Measurements from ENCODE around the gene CLASP1. TPM values are rescaled to one million over a fixed set of nuclear protein-coding genes. Genes with fewer than 3 reads are reported as not detected.
"Not testable (repeated sequence)": the region's sequence is repeated elsewhere in the genome, so short reads cannot be mapped to it uniquely, and the experiment has no call there.

The CLASP1 gene
- polyA plus RNA-seq, 1 experiment = 12.8 TPM

DNA sequence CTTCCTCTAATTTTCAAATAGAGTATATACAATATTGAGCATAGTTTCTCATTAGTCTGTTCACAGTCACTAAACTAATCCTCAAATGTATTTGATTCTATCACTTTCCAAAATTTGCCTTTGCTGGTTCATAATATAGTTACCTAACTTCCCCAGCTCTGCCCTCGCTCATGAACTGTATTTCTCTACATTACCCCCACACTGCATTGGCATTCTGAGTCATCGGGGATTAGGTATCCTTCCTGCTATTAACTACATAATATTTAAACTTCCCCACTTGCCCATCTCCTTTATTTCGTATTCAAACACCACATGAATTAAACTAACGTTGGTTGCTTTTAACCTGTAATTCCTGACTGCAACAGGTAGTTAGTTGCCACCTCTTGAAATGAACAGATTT, 14.8 kb upstream of the CLASP1 start:
- ChIA-PET POLR2A (no interaction called here), CTCF (interaction anchor here (0.6 kb wide), 1 partner anchor 232 kb away, joined by 4 read pairs; no protein-coding TSS in a partner anchor)
- DNase-seq (ENCODE audit: low read depth, low spot score) = no peak
- H3K27me3 ChIP-seq (ENCODE audit: control insufficient read depth, insufficient read depth, low read length) = no peaks in the 10 kb centered on the region
- no peak overlapping the region for H3K27ac ChIP-seq (ENCODE audit: low read depth, low read length)
- no peak for TF ChIP-seq CTCF (IDR thresholded peaks at IDR 0.05; ENCODE audit: low read depth, low read length)
- no peak overlapping the region for H3K4me3 ChIP-seq (ENCODE audit: low read depth, low read length)
- H3K9me3 ChIP-seq (ENCODE audit: control insufficient read depth, insufficient read depth, low read length) = no peaks in the 10 kb centered on the region

GRCh38 chr2:121663434-121663833, 14.2 kb upstream of the CLASP1 start:
- H3K27ac ChIP-seq (ENCODE audit: low read depth, low read length) = no peak overlapping the region
- no peak for DNase-seq (ENCODE audit: low read depth, low spot score)
- ChIA-PET POLR2A (no interaction called here), CTCF (no interaction called here)
- H3K4me3 ChIP-seq (ENCODE audit: low read depth, low read length) = no peak overlapping the region
- no peaks in the 10 kb centered on the region for H3K27me3 ChIP-seq (ENCODE audit: control insufficient read depth, insufficient read depth, low read length)
- no peaks in the 10 kb centered on the region for H3K9me3 ChIP-seq (ENCODE audit: control insufficient read depth, insufficient read depth, low read length)
- TF ChIP-seq CTCF (IDR thresholded peaks at IDR 0.05; ENCODE audit: low read depth, low read length) = no peak

GRCh38 chr2:121662656-121663055, 13.4 kb upstream of the CLASP1 start:
- DNase-seq (ENCODE audit: low read depth, low spot score) = no peak
- CTCF ChIA-PET = no interaction called here
- no peak for TF ChIP-seq CTCF (IDR thresholded peaks at IDR 0.05; ENCODE audit: low read depth, low read length)
- POLR2A ChIA-PET = interaction anchor here (1.3 kb wide), 1 partner anchor 14 kb away, joined by 4 read pairs; no protein-coding TSS in a partner anchor
- no peaks in the 10 kb centered on the region for H3K9me3 ChIP-seq (ENCODE audit: control insufficient read depth, insufficient read depth, low read length)
- H3K4me3 ChIP-seq (ENCODE audit: low read depth, low read length) = no peak overlapping the region
- no peaks in the 10 kb centered on the region for H3K27me3 ChIP-seq (ENCODE audit: control insufficient read depth, insufficient read depth, low read length)
- H3K27ac ChIP-seq (ENCODE audit: low read depth, low read length) = no peak overlapping the region

DNA sequence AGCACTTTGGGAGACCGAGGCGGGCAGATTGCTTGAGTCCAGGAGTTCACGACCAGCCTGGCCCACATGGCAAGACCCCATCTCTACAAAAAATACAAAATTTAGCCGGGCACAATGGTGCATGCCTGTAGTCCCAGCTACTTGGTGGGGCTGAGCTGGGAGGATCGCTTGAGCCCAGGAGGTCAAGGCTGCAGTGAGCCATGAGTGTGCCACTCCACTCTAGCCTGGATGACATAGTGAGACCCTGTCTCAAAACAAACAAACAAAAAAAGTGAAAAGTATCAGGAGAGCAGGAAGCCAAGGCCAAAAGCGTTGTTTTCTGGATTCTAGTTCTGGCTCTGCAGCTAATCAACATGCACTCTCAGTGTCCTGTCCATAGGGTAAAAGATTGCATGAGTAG, 10.7 kb upstream of the CLASP1 start:
- POLR2A ChIA-PET = no interaction called here

GRCh38 chr2:121658393-121658792, 9.1 kb upstream of the CLASP1 start:
- CTCF ChIA-PET; H3K27me3 ChIP-seq (ENCODE audit: control insufficient read depth, insufficient read depth, low read length); H3K9me3 ChIP-seq (ENCODE audit: control insufficient read depth, insufficient read depth, low read length); H3K27ac ChIP-seq (ENCODE audit: low read depth, low read length); DNase-seq (ENCODE audit: low read depth, low spot score); H3K4me3 ChIP-seq (ENCODE audit: low read depth, low read length): not testable (repeated sequence)
- POLR2A ChIA-PET = interaction anchor here (1.0 kb wide), 1 partner anchor 128 kb away, joined by 3 read pairs; the partner anchor contains the start of gene RNU4ATAC

More for the DNA sequence above, 10.7 kb upstream of the CLASP1 start:
- no peak for TF ChIP-seq CTCF (IDR thresholded peaks at IDR 0.05; ENCODE audit: low read depth, low read length)
- no peak for DNase-seq (ENCODE audit: low read depth, low spot score)
- Histone ChIP-seq H3K27ac (ENCODE audit: low read depth, low read length) (no peak overlapping the region), H3K9me3 (ENCODE audit: control insufficient read depth, insufficient read depth, low read length) (no peaks in the 10 kb centered on the region), H3K4me3 (ENCODE audit: low read depth, low read length) (no peak overlapping the region), H3K27me3 (ENCODE audit: control insufficient read depth, insufficient read depth, low read length) (no peaks in the 10 kb centered on the region)
- CTCF ChIA-PET = no interaction called here

DNA sequence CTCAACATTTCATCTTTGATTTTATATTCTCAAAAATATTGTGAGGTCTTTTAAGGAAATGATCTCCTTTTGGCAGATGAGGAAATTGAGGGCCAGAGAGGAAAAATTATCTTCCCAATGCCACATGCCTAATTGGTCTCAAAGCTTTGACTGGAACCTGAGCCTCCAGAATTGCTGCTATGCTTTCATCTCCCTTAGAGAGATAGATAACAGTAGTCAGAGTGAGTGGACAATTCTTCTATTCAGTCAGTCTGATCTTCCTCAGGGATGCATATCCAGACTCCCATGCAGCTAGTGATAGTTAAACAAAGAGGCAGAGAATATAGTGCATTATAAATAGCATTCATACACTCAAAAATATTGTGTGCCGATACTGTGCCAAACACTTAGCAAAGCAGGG, 3.8 kb upstream of the CLASP1 start:
- Histone ChIP-seq H3K9me3 (ENCODE audit: control insufficient read depth, insufficient read depth, low read length) (no peaks in the 10 kb centered on the region; the same call in 1 of the 2 replicates), H3K27ac (ENCODE audit: low read depth, low read length) (no peak overlapping the region), H3K27me3 (ENCODE audit: control insufficient read depth, insufficient read depth, low read length) (no peaks in the 10 kb centered on the region), H3K4me3 (ENCODE audit: low read depth, low read length) (no peak overlapping the region)
- POLR2A ChIA-PET = no interaction called here
- DNase-seq (ENCODE audit: low read depth, low spot score) = no peak
- CTCF ChIA-PET = interaction anchor here (0.6 kb wide), 1 partner anchor 110 kb away, joined by 3 read pairs; no protein-coding TSS in a partner anchor
- TF ChIP-seq CTCF (IDR thresholded peaks at IDR 0.05; ENCODE audit: low read depth, low read length) = no peak
